ENCODE data around the gene ERP27. TPM values are rescaled to one million over a fixed set of nuclear protein-coding genes. Genes with fewer than 3 reads are reported as not detected.

The ERP27 gene
- polyA plus RNA-seq, 1 of the 3 experiments (the other 2 are of a cell fraction), result 0.64 TPM

DNA sequence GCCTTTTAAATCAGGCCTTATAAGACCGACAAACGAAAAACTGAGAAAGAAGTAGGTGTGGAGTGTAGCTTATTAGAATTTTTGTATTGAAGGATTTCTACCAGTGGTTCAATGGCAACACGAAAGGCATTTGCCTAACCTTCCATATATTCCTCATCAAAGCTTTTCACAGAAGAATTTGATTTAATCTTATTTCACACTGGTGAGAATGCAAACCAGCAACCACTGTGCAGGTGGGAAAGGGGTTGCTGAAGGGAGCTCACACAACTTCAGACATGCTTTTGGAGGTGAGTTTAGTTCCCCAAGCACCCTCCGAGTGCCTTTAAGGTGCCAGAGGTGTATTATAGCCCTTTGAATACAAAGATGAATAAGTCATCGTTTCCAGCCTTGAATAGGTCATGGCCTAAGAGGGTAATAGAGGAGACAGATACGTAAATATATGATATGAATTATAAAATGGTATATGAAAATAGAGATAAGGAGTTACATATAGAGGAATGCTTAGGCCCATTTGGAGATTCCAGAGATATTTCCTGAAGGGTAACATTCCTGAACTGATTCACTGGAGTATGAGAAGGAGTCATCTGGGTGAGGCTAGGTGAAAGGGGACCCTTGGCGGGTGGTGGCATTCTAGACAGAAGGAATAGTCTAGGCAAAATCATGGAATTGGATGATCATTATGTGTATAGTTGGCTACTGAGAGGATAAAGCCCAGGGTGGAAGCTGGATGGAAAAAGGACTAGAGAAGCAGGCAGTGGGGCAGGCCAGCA is 6.4 kb downstream of the ERP27 start:
- Histone ChIP-seq H3K36me3 (replicated peaks in 1 of 2; ENCODE audit: control insufficient read depth in 1 of 2, insufficient read depth in 2 of 2, low read length in 1 of 2) (no peaks in the 10 kb centered on the region), H3K27ac (ENCODE audit: low read depth in 2 of 2, low read length in 1 of 2) (no peak overlapping the region), H3K4me3 (ENCODE audit: low read depth in 2 of 2, low read length in 1 of 2) (no peak overlapping the region), H3K27me3 (ENCODE audit: insufficient read depth) (no peaks in the 10 kb centered on the region), H3K79me2 (ENCODE audit: insufficient read depth) (no peaks in the 10 kb centered on the region), H4K20me1 (ENCODE audit: insufficient read depth) (no peaks in the 10 kb centered on the region), H3F3A (replicated peaks; ENCODE audit: insufficient read depth) (peaks cover 15% of the 10 kb centered on the region), H3K9me2 (no peaks in the 10 kb centered on the region), H2AFZ (ENCODE audit: low read depth) (peak overlapping the region; percentile 18; the same call in 1 of the 2 replicates), H3K9ac (no peak overlapping the region), H3K4me1 (ENCODE audit: control insufficient read depth in 1 of 2, insufficient read depth in 2 of 2, low read depth in 1 of 2, low read length in 1 of 2) (peaks cover 0 to 16% of the 10 kb centered on the region in 2 experiments; a peak in 2 of 4 replicates), H3K9me3 (no peaks in the 10 kb centered on the region), H3K4me2 (no peak overlapping the region)
- POLR2A ChIA-PET, result no interaction called here
- no peak for DNase-seq
- CTCF ChIA-PET, result no interaction called here
- TF ChIP-seq EP300 (IDR thresholded peaks at IDR 0.05; ENCODE audit: borderline replicate concordance in 1 of 2, low read depth in 1 of 2, low read length in 1 of 2) (no peak), IRF3 (IDR thresholded peaks at IDR 0.05; ENCODE audit: low read depth, low read length) (no peak), RAD21 (IDR thresholded peaks at IDR 0.05; ENCODE audit: low read length) (no peak), RCOR1 (IDR thresholded peaks at IDR 0.05; ENCODE audit: low read length) (no peak)
- TF ChIP-seq, protein P1, sequence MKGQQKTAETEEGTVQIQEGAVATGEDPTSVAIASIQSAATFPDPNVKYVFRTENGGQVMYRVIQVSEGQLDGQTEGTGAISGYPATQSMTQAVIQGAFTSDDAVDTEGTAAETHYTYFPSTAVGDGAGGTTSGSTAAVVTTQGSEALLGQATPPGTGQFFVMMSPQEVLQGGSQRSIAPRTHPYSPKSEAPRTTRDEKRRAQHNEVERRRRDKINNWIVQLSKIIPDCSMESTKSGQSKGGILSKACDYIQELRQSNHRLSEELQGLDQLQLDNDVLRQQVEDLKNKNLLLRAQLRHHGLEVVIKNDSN (IDR thresholded peaks at IDR 0.05; ENCODE audit: borderline replicate concordance, low read depth), result no peak
- 80% methylated on average over 7 of the region's 7 CpGs for WGBS (ENCODE audit: low lambda C conversion rate)

DNA sequence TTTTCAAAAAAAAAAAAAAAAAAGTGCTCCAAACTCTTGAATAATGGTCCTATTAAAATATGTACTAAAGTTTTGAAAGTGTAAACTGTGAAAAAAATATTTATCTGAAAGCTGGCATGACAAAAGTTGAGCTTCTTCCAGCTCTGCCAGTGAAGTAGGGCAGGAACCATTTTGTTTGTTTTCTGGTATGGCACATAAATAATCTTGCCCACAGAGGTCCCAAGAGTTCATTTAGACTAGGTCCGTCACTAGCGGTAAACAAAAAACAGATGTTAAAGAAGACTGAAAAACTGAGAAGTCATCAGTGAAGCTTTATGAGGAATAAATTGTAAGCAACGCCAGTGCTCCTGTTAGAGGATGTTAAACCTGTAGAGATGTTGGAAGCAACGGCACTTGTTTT is 7.0 kb downstream of the ERP27 start:
- ChIA-PET CTCF (no interaction called here), POLR2A (no interaction called here)
- no peak overlapping the region for H3K9ac ChIP-seq

More for the DNA sequence above, 7.0 kb downstream of the ERP27 start:
- 63% methylated on average over 4 of the region's 4 CpGs for WGBS (ENCODE audit: low lambda C conversion rate)
- Histone ChIP-seq H3K27me3 (ENCODE audit: insufficient read depth) (no peaks in the 10 kb centered on the region), H3K4me1 (ENCODE audit: control insufficient read depth in 1 of 2, insufficient read depth in 2 of 2, low read depth in 1 of 2, low read length in 1 of 2) (peaks cover 0 to 16% of the 10 kb centered on the region in 2 experiments; a peak in 2 of 4 replicates), H2AFZ (ENCODE audit: low read depth) (peak overlapping the region; percentile 18; the same call in 1 of the 2 replicates), H3K36me3 (replicated peaks in 1 of 2; ENCODE audit: control insufficient read depth in 1 of 2, insufficient read depth in 2 of 2, low read length in 1 of 2) (no peaks in the 10 kb centered on the region), H3K4me2 (no peak overlapping the region), H3K27ac (ENCODE audit: low read depth in 2 of 2, low read length in 1 of 2) (peak overlapping the region in 1 of 2 experiments; percentile 33; a peak in 2 of 4 replicates), H3F3A (replicated peaks; ENCODE audit: insufficient read depth) (peaks cover 15% of the 10 kb centered on the region), H3K9me2 (no peaks in the 10 kb centered on the region), H3K9me3 (no peaks in the 10 kb centered on the region), H3K79me2 (ENCODE audit: insufficient read depth) (no peaks in the 10 kb centered on the region), H3K4me3 (ENCODE audit: low read depth in 2 of 2, low read length in 1 of 2) (no peak overlapping the region), H4K20me1 (ENCODE audit: insufficient read depth) (no peaks in the 10 kb centered on the region)
- no peak for TF ChIP-seq SMC3 (IDR thresholded peaks at IDR 0.05; ENCODE audit: low read depth, low read length)
- no peak for TF ChIP-seq IRF3 (IDR thresholded peaks at IDR 0.05; ENCODE audit: low read depth, low read length)
- TF ChIP-seq CHD2 (IDR thresholded peaks at IDR 0.05; ENCODE audit: low read length, partially characterized antibody), result no peak
- TF ChIP-seq RXRA (IDR thresholded peaks at IDR 0.05; ENCODE audit: borderline replicate concordance, low read depth), result no peak
- TF ChIP-seq, protein P2, sequence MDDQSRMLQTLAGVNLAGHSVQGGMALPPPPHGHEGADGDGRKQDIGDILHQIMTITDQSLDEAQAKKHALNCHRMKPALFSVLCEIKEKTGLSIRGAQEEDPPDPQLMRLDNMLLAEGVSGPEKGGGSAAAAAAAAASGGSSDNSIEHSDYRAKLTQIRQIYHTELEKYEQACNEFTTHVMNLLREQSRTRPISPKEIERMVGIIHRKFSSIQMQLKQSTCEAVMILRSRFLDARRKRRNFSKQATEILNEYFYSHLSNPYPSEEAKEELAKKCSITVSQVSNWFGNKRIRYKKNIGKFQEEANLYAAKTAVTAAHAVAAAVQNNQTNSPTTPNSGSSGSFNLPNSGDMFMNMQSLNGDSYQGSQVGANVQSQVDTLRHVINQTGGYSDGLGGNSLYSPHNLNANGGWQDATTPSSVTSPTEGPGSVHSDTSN (IDR thresholded peaks at IDR 0.05), result no peak
- no peak for DNase-seq
